SK-MEL-5 (cell line): ENCODE results near the gene IFT43. TPM values are rescaled to one million over a fixed set of nuclear protein-coding genes. Genes with fewer than 3 reads are reported as not detected.

Experiments
- DNase-seq: peaks from one replicate; pipeline ENCODE4 v3.0.0-alpha.2; 2016; ENCODE audit warnings: low read depth, low spot score
- in situ Hi-C: cut with HindIII; loops from 2 replicates; pipeline ENCODE4 v1.10.0; 2016; ENCODE audit warnings: low sequenced_read_pairs, high pct_unique_total_duplicates, low pct_unique_long_range_greater_than_20kb
- total RNA-seq: library from RNA; depleted of rRNA; stranded (reverse); fragments of >200 nt; shearing (Covaris generic); gene quantifications from 2 replicates; pipeline ENCODE4 v1.2.3, GENCODE V29; 2014

IFT43 gene
- total RNA-seq, 1 experiment from 2014 or later, result 27.3 TPM

DNA sequence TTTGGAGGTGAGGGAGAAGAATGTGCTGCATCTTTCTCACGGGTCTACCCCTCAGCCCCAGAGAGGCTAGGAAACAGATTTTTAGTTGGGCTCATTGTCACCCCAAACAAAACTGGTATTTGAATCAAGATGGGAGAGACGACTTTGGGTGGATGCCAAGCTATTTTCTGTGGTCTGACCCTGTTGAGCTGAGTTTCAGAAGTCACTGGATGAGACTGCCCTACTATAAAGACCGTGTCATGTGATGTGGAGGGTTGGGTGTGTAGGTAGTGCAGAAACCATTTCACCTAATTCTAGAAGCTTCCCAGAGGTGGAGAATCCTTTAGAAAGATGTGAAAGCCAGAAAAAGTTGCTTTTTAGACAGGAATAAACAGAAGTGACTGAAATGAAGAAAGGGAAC lies 60.2 kb downstream of the IFT43 start:
- in situ Hi-C loops, result loop anchor here (25.0 kb wide), 1 partner anchor 317 kb away; no protein-coding TSS in a partner anchor
- DNase-seq, result no peak

DNA sequence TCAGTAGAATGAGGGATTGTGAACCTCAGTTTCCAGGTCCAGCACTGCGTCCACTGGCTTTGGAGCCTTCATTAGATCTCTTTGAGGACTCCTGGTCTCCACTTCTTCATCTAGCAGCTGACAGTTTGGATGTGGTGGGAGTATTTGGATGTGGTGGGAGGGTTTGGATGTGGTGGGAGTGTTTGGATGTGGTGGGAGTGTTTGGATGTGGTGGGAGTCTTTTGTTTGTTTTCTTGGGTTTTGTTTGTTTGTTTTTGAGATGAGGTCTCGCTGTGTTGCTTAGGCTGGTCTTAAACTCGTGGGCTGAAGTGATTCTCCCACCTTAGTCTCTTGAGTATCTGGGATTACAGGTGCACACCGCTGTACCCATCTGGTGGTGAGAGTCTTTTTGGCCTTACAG lies 64.7 kb downstream of the IFT43 start:
- DNase-seq, result no peak
- in situ Hi-C loops, result no loop called here

DNA sequence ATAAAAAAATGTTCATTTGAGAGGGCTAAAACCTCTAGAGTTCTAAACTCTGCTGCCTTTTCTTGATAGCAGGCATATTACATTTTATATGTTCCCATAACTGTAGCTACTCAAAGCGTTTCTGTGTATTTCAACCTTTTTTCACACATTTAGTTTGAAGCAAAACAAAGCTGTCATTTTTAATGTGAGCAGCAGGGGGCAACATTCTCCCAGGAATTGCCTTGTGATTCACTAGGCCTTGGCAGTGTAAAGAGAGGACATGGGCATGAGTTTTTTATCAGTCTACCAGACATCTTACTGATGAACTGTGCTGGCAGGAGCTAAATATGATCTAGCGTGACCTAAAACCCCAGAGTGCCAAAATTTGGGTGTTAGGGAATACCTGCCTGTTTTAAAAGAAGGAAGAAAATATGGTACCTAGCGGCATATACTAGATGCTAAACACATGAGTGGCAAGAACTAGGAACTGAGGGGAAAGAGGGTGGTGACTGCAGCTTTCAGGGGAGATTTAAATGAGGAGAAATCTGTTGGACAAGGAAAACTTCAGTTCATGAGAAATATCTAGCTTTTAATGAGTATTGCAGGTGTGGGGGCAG lies 65.3 kb downstream of the IFT43 start:
- in situ Hi-C loops, result no loop called here
- DNase-seq, result peak; percentile 67

DNA sequence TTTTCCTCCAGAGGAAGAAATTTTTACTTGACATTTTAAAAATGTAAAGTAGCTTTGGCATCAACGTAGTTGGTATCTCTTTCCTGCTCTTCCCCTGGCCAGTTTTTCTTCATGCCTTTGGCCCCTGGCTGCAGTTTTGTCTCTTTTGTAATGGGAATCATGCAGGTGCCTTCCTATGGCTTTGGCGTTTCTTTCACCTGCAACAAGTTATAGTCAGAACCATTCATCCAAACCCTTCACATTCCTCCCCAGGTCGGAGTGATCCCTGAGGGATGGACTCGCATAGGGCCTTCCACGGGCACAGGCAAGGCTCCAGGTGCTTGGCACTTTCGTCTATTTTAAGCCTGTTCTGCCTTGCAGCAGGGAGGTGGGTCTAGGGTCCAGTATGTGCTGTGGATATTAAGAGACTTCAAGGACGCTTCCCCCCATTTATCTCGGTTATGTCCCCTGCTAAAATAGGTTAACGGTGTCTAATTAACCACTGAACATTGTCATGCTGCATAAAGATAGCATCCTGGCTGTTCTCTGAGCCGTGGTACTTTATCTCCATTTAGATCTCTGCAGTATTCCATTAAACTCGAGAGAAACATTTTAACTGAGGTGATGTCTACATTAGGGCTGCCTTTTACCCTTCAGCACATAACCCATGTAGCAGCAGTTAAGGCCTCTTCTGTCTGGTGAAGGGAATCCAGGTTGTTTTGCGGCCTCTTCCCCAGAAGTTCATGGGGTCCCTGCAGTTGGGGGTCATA lies 66.3 kb downstream of the IFT43 start:
- in situ Hi-C loops, result no loop called here
- DNase-seq, result no peak

DNA sequence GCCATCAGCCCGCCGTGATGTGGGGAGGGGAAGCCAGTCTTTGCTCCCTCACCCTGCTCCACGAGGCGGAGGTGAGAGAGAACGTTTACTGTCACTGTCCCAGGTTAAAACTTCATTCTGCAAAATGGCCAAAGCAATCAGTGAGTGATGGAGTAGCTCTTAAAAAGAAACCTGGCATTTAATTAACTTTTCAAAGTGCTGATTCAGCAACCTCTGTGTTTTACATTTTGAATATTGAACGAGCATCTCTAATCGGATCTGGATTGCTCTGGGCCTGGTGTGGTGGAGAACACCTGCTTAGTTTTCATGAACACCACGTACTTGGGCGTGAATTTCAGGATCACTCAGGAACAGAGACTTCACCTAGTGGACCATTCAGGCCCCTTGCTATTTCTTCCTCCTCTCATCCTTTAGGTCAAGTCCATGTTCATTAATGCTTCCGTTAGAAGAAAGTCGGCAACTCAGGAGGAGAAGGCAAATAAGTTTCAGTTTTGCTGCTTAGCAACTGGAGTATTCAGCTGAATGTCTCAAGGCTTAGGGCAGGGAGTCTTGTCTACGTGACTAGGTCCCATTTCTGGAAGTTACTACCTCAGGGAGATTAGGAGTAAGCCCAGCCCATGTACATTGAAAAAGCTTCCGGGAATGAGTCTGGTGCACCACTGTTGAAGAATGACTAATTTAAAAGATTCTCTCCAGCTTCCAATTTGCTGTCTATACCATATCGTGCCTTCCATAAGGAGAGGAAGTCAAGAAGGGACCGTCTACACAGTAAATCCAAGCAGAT lies 68.2 kb downstream of the IFT43 start:
- no peak for DNase-seq
- in situ Hi-C loops, result no loop called here

DNA sequence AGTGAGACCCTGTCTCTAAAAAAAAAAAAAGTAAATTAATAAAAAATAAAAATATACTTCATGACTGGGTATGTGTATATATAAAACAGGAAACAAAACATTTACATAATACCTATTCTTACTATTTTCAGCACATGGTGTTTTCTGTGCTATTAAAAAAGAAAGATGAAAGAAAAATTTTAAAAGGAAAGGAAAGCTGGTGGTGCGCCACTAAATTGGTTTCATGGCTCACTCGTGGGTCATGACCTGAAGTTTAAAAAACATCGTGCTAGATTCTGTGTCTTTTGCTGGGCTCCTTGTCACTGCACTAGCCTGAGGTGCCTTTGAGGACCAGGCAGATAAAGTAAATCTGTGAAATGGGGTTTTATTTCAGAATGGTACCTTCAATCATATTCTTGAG lies 69.8 kb downstream of the IFT43 start:
- in situ Hi-C loops, result no loop called here
- DNase-seq, result no peak

DNA sequence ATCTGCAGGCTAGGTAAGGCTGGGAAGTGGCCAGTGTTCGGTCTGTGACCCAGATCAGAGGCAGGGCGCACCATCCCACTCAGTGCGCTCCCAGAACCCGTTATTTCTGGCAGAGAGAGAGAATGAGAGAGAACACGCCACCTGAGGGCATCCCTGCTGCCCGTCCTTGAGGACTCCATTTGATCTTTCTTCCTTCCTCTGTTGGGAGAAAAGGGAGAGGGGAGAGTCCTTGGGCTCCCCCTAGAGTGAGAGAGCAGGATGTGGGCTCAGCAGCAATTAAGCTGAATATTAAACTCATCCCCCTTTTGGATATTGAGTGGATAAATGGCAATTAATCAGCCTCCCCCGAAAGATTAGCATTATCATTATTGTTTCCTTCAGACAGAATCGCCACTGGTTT lies 70.6 kb downstream of the IFT43 start:
- in situ Hi-C loops, result no loop called here
- peak; percentile 17 for DNase-seq

DNA sequence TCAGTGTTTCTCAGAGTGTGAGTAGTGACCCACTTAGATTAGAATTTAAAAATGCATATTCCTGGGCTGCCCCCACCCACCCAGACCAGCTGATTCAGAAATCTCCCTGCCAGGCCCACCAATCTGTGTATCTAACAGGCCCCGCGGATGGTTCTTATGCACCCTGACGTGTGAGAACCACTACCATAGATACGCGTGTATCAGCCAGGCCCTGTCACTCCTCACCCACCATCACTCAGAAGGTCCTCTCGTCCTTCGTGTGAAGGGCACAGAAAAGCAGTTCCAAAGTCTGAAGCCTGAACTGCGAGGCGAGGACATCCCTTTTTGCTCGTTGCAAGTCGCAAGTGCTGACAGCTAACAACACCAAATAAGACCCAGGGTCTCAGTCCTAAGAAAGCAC lies 72.4 kb downstream of the IFT43 start:
- in situ Hi-C loops, result no loop called here
- DNase-seq, result no peak

DNA sequence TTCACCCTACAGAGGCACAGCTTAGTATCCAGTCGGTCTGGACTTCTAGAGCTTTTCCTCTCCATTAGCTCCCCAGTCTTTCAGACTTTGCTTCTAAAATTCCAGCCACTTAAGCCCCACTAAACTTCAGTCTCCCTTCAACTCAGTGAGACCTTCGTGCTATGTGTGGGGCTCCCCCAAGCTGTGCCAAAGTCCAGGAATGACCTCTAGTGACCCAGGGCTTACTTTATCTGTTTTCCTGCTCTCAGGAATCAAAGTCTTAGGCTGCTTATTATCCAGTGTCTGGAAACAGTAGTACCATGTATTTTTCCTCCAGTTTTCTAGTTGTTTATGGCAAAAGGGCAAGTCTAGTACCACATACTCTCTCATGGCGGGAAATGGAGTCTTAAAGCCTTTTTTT lies 77.8 kb downstream of the IFT43 start:
- in situ Hi-C loops, result no loop called here
- no peak for DNase-seq

DNA sequence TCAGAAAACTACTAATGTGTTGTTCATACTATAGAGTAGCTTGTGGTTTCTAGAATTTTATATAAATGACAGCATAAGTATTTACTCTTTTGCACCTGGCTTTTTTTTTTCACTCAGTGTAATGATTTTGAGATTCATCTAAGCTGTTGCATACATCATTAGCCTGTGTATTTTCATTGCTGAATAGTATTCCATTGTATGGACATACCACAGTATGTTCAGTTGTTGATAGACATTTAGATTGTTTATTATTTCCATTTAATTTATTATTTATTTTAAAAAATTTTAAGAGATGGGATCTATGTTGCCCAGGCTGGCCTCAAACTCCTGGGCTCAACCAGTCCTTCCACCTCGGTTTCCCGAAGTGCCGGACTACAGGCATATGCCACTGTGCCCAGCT lies 80.0 kb downstream of the IFT43 start:
- in situ Hi-C loops, result no loop called here
- DNase-seq, result no peak

DNA sequence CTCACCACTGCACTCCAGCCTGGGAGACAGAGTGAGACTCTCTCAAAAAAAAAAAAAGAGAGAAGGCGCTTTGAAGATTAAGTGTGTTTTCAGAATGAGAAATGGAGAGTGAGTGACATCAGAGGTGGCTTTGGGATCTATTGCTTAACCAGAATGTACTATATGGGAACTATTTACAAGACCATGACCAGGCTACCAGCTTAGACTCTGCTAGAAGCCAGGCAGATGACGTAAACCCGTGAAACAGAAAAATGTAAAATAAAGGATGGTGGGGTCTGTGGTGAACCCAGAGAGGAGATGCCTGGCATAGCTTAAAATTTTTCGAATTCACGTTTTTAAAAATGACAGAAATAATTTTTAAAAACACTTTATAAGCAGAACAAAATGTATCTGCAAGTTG lies 82.0 kb downstream of the IFT43 start:
- no peak for DNase-seq
- in situ Hi-C loops, result no loop called here

DNA sequence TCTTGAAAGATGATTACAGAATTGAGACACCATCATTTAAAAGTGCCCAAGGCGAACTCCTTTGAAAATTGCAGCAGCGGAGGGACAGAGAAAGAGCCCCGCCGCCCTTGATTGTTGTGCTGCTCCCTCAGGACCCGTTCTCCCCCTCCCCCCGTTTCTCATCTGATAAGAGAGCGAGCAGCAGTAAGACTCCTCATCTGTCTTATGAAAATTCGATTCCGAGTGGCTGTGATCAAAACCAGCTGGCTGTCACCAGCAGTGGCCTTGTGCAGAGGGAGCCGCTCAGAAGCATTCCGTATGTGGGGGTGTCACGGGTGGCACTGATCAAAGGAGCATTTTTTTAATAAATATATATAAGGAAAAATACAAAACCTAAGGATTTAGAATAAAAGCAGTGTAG lies 88.2 kb downstream of the IFT43 start:
- in situ Hi-C loops, result no loop called here
- DNase-seq, result no peak

DNA sequence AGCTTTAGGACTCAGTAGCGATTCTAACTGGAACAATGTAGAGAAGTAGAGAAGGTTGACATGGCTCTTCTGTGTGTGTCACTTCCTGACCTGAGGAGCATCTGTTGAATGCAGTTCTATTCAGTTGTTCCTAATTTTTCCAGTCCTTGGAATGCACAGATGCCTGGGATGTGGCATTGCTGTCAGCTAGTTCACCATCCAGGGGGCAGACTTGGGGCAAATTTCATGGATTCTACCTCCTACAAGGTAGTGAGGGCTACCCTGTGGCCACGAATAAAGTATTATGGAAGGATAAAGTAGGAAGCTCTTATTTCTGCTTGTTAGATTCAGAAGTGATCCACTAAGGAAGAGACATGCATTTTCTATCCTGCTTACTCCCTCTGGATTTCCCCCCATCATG lies 91.8 kb downstream of the IFT43 start:
- in situ Hi-C loops, result no loop called here
- DNase-seq, result no peak

DNA sequence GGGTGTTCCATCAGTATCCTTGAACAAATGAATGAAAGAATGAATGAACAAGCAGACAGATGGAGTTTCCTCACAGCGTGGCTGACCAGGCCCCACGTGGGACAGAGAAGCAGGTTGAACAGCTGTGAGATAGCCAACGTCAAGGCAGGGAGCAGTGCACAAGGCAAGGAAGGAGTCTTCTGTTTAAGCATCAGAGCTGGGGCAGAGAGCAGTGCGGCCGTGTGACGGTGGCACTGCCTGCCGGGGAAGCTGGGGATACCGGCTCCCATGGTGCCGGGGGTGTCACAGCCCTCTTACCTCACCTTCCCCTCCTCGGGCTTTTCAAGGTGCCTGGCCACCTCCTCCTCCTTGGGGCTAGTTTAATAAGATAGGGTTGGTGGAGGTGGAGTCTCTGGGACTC lies 92.9 kb downstream of the IFT43 start:
- in situ Hi-C loops, result no loop called here
- no peak for DNase-seq

DNA sequence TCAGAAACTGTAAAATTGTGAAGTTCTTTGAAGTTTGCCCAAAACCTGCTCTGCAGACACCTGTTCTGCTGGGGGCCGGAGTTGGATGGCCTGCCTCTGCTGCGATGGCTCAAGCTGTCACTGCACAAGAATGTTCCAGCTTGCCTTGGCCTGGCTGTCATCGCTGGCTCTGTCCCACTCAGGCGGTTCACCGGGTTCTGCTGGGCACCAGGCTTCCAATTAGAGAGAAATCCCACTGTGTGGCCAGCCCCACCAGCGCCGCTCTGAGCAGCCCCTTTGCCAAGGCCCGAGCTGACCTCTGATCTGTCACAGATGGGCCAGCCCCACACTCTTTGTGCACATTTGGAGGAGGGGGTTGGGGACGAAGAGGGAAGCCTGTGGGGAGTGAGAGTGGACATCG lies 94.5 kb downstream of the IFT43 start:
- in situ Hi-C loops, result no loop called here
- DNase-seq, result no peak

DNA sequence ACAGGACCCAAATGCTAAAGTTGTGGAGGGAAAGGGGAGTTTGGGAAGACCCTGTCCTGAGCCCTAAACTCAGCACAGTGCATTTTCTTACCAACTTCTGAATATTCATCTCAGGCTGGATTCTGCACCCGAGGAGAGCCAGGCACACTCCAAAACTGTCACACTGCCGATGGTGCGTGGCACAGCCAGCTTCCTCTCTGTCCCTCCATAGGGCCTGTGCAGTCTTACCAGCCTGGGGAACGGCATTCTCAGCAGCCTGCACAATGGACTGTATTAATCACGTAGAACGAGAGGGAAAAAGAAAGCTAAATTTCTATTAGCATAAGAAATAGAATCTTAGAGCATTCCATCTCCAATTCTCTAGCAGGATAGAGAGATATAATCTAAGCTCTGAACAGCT lies 94.9 kb downstream of the IFT43 start:
- in situ Hi-C loops, result no loop called here
- DNase-seq, result no peak

DNA sequence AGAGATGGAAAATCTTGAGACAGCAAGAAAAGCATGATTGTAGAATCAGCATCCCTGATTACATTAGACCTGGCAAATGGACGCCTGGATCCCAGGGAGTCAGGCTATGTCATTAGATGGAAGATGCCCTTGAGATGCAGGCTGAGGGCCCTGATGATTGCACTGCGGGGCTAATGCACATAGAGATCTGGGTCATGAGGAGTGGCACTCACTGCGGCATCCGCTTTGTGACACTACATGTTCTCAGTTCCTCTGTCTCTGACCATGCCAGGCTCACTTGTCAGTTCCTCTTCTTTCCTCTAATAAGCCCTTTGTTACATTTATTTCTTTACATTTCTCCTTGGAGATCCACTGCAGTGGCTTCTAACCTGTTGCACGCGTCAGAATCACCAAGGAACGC lies 96.1 kb downstream of the IFT43 start:
- in situ Hi-C loops, result no loop called here

DNA sequence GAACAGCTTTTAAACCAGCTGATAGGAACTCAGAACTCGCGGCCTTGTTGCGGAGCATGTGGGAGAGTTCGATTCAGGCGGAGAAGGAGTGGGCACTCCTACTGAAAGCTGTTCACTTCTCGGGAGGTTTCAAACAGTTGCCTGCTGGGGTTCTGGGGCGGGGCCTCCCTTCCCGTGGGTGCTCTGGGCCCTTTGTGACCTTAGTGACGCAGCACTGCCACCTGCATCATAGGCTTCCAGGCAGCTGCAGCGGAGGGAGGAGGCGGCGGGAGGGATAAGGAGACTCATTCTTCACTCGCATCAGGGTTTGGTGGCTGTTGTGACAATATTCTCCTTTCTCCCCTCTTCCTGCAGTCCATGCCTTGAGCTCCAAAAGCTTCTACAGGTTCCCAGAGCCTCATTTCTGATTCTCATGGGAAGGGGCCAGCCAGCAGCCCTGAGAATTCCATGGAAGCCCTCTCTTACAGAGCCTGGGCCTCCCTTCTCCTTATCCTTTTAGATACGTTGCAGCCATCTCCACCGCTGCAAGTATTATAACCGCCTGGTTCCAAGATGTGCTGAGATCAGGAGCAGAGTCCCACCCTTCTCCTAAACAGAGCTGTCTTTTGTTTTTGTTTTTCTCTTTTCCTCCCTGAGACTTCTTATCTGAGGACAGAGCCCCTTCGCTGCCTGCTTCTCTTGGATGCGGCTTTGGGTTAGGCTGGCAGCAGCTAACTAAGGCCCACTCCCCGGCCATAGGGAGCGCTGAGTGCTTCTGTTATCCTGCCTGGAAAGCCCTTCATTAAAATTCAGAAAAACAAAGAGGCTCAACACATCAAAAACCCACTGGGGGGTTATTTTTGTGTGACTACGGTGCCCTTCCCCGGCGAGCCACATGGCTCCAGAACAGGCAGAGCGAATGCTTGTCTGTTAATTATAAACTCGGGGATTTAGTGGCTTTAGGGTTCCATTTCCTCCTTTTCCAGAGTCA lies 98.5 kb downstream of the IFT43 start:
- no peak for DNase-seq
- in situ Hi-C loops, result no loop called here

More for the DNA sequence above, 96.1 kb downstream of the IFT43 start:
- DNase-seq, result no peak
